HG02884 (cell line): Measurements from ENCODE around the gene CMKLR1.

Source experiments
- ATAC-seq: cut with Tn5 transposase; IDR thresholded peaks from one replicate; pipeline ENCODE4 v1.9.1; 2021; ENCODE audit warnings: mild to moderate bottlenecking, moderate library complexity; ENCODE audit not compliant: unreplicated experiment

CMKLR1 gene, protein sequence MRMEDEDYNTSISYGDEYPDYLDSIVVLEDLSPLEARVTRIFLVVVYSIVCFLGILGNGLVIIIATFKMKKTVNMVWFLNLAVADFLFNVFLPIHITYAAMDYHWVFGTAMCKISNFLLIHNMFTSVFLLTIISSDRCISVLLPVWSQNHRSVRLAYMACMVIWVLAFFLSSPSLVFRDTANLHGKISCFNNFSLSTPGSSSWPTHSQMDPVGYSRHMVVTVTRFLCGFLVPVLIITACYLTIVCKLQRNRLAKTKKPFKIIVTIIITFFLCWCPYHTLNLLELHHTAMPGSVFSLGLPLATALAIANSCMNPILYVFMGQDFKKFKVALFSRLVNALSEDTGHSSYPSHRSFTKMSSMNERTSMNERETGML

DNA sequence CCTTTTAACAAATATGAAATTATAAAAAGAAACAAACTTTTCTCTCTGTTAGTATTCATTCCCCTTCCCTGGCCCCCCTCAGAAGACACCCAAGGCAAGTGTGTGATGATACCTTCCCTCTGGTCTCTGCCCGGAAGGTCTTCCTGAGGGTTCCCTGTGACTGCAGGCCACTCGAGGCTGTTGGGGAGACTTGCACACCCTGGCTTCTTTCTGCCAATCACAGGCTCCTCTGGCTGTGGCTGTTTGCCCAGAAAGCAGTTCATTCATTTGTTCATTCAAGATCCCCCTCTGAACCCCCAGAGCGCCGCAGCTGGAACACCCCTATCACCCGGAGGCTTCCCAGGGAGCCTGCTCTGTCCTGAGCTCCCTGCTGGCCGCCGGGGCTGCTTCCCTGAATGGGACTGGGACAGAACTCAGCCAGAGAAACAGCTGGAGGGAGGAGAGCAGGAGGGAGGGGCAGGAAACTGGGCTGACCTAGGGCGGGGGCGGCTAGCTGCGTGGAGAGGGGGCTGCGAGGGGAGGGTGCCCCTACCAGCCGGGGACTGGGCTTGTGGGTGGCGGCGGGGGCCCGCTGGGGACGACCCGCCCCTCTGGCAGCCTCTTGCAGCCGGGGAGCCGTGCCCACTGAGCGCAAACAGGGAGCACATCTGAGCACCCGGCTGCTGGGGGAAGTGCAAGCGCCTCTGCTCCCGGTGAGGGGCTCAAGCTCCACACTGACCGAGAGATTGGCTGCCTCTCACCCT, at the start of gene CMKLR1:
TSS of gene CMKLR1 (minus strand) at position 397 of the 743 bp plus-strand sequence. CDS start 45,720 bp downstream, outside the sequence.
- ATAC-seq, result no peak

DNA sequence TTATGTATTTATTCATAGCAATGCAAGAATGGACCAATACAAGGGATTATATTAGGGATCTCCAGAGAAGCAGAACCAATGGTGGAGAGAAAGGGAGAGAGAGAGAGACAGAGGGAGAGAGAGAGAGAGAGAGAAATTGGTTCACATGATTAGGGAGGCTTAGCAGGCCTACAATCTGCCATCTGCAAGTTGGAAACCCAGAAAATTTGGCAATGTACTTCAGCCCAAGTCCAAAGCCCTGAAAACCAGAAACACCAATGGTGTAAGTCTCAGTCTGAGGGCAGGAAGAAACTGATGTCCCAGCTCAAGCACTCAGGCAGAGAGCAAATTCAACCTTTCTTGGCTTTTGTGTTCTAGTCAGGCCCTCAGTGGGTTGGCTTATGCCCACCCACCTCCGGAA, 48.7 kb upstream of the CMKLR1 start:
- no peak for ATAC-seq

DNA sequence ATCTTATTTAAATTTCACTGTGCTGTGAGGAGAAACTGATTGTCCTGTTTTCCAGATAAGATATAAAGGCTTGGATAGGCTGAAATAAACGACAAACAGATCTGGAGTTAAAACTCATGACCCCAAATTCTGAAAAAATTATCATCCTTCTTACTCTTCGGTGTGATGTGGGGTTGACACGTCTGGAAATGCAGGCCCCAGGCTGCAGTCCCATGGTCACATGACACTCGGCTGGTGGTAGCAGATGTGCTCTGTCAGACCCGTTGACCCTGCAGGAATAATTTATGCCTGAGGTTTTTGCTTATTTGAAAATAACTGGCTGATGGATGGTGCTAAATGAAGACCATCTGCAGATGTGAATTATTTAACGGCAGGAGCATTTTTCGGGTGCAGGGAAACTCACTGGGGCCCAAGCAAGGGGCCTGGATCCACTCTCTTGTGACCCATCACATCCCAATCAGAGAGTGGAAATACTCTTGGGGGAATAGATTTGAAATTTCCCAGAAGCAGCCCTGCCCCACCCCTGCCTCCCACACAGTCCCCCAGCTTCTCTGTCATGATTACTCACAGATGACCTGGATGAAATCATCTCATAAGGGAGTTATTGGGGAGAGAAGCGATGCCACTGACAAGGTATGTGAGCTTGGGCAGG, 47.7 kb upstream of the CMKLR1 start:
- ATAC-seq, result no peak

DNA sequence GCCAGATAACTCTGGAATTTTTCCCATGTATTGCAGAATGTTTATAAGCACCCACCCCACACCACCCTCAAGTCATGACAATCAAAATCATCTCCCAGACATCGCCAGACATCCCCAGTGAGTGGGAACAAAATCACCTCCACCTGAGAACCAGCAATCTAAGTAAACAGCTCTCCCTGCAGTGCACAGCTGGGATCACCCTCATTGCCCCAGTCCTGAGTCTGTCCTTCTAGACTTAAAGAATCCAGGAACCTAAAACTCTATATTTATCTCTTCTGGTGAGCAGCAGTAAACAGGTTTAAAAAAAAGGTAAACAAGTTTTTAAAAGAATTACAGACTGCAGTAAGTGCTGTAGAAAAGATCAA, 43.3 kb upstream of the CMKLR1 start:
- no peak for ATAC-seq

DNA sequence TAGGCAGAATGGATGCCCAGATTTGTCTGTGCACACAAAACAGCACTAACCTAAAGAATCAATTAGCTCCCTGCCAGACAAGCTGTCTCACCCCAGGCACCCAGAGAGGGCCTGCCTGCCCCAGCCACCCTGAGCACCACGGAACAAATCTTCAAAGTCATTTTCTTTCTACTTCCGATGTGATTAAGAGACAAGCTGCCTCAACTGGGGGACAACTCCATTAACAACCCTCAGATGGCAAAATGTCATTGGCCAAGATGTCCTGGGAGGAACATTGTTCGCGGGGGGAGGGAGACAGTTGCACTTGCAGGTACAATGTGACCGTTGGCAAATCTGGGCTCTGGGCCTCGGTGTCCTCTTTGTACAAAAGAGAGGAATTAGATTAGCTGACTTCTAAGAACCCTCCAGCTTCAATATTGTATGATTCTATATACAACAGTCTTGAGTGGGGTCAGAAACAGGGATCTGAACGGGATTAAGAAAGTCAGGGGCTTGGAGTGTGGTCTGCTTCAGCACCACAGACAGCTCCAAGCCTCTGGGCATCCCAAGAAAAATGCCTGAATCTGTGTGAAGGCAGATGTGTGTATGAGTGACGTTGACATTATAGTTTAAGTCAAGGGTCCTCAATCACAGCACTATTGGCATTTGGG, 42.8 kb upstream of the CMKLR1 start:
- ATAC-seq, result no peak

DNA sequence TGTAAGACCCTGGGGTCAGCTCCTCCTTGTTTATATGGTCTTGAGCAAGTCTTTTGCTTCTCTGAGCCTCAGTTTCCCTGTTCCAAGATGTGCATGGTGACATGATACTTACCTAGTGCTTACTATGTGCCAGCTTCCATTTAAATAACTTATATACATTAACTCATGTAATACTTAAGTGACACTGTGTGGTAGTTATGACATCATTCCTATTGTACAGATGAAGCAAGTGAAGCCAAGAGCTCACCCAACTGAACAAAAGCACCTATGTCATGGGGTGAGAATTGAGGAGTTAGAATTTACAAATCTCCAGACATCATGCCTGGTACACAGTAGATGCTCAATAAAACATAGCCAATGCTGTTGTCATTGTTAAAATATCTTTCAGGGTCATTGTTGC, 41.3 kb upstream of the CMKLR1 start:
- no peak for ATAC-seq

DNA sequence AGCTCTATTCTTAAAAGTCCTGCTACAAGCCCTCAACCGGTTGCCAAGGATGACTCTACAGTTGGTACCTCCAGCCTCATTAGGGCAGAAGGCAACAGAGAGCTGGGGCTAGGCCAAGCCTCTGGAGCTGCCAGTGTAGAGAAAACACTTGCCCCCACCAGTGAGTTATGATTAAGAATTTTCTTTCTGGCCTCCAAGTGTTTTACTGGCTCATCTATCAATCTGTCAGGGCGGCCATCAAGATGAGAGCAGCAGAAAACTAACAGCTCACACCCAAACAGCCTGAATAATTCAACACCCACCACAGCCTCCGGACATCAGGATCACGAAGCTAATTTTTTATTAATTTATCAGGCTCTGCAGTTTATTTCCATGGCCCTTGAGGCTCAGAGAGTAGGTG, 40.7 kb upstream of the CMKLR1 start:
- no peak for ATAC-seq

DNA sequence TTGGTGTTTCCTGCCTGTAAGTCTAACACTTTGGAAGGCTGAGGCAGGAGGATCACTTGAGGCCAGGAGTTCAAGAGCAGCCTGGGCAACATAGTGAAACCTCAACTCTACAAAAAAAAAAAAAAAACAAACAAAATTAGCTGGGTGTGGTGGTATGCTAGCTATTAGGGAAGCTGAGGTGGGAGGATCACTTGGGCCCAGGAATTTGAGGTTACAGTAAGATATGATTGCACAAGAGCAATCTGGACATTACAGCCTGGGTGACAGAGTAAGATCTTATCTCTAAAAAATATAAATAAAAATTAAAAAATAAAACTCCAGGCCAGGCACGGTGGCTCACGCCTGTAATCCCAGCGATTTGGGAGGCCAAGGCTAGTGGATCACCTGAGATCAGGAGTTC, 39.8 kb upstream of the CMKLR1 start:
- no peak for ATAC-seq

DNA sequence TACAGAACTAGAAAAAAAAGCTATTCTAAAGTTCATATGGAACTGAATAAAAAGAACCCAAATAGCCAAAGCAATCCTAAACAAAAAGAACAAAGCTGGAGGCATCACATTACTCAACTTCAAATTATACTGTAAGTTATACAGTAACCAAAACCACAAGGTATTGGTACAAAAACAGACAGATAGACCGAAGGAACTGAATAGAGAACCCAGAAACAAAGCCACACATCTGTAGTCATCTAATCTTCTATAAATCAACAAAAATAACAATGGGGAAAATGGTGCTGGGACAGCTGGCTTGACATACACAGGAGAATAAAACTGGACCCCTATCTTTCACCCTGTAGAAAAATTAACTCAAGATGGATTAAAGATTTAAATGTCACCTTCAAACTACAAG, 38.1 kb upstream of the CMKLR1 start:
- ATAC-seq, result no peak

DNA sequence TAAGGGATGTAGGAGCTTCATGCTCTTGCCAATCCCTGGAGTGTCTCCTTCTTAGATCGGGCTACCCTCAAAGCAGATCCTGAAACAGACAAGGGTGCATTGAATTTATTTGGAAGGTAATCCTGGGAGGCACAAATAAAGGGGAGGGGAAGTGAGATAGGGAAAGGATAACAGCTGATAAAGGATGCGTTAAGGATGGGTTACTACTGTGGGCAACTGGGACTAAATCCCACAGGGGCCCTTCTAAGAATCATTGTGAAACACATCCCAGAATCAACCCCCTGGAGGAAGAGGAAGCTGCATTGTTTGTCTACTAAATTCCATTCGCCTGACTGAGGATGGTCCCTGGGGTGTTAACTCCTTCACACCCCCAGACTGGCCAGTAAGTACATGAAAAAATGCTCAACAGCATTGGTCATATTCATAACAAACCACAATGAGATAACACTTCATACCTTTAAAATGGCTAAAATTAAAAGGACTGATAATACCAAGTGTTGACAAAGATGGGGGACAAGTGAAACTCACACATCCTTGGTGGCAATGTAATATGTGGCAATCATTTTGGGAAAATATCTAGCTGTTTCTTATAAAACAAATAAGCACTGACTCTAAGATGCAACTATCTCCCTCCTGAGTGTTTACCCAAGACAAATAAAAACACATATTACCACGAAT, 37.0 kb upstream of the CMKLR1 start:
- no peak for ATAC-seq

DNA sequence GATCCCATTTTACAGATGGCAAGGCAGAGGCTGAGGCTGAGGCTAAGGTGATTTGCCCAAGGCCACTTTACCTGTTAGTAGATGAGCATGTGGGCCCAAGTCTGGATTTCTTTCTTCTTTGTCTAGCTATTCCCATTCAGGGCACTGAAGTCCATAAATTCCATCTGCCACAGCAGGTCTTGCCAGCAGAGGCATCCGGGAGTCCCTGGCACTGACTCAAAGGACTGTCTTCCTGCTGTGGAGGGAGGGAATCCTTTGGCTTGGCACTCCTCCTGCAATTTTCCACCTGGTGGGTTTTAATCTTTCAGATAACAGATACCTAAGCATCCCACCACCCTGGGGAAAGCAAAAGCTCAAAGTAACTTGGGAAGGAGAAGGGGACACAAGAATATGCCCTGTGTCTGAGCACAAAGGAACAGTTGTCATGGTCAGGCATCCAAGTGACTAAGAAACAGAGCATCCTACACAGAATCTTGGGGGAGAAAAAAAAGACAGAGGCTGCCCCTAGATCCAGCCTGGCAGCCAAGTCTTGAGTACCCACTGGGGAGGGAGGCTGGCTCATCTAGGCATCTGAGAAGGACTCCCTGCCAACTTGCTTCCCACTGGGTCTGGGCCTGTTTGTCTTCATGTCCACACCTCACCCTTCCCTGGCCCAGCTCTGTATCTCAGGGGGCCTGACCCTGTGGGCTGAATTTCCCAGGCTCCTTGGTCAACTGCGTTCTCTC, 35.6 kb upstream of the CMKLR1 start:
- no peak for ATAC-seq

DNA sequence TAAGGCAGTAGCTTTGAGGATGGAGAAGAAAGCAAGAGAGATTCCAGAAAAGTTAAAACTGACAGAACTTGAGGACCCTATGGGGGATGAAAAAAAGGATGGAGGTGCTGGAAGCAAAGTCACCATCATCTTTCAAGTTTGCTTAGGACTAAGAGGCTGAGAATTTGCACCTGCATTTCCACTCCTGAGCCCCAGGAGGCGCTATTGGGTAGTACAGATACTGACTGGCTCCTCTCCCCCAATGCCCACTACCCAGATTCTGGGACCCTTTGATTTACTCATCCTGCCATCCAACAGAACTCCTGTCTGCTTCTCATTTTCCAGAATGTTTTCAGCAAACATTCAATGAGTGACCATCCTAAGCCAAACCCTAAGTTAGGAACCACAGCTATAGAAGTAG, 34.0 kb upstream of the CMKLR1 start:
- ATAC-seq, result no peak

DNA sequence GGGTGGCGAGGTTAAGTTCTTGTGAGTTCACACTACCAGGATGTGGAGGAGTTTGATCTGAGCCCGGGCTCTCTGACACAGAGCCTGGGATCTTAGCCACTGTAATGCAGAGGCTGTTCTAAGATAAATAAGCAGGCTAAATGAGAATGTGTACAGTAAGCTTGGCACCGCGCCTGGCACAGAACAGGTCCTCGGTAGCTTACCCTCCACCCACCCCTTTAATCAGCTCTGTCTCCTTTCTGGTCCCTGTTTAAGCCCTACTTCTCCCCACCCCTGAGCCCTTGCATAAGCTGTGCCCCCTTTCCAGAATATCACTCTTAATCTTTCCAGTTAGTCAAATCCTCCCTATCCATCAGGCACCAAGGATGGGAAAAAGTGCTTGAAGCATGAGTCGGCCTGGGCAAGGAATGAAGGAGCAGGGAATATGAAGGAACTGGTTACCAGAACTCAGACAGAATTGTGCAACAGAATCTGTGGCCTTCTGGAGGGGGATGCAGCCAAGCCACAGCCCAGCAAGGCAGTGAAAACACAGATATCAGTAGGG, 32.8 kb upstream of the CMKLR1 start:
- ATAC-seq, result no peak

DNA sequence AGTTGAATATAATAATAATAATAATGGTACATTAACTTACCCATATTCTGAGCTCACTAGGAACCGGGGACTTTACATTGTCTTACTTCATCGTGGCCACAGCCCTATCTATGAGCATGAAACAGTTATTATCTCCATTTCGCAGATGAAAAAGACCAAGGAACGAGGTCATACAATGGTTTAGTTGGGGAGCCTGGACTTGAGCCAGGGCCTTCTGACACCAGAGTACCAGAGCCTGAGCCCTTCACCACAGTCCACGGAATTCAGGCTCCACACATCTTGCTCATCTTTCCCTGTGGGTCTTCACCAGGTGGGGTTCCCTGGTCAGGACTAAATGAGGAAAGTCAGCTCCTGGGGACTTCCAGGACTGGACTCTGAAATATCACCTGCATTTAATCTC, 31.3 kb upstream of the CMKLR1 start:
- no peak for ATAC-seq

DNA sequence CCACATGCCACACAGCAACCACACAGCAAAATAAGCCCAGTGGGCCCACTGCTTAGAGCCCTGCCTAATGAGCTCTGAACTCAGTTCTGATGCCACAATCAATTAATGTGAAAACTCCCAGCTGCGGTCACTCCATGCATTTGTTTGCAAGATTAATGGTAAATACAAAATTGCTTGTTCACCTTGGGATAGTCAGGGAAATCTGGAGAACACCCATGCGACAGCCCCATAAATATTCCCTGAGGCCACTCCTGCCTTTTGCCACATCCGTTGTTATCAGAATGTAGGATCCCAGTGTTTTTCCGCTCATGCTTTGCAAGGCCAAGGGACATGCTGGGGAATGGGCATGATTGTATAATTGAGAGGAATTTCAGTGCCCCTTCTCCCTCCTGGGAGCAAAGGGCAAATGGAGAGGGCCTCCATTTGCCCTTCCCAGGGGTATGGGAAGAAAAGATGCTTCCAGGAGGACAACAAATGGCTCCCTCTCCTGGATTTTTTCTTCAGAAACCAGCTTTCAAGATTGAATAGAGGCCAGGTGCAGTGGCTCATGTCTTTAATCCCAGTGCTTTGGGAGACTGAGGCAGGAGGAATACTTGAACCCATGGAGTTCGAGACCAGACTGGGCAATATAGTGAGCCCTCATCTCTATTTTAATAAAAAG, 30.8 kb upstream of the CMKLR1 start:
- ATAC-seq, result no peak

DNA sequence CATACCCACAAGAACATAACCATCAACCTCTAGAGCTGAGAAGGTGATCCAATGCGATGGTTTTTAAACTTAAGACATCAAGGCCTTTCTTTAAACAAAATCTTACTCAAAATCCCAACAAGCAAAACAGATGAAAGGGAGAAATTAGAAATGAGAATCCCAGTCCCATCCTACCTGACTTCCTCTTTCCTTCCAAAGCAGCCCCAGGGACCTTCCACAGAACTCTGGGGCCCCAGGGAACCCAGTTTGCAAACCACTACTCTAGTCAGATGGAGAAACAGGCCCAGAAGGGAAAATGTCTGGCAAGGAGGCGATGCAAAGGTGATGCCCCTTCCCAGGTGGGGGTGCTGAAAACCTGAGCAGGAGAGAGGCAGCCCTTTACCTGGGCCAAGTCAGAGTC, 29.0 kb upstream of the CMKLR1 start:
- ATAC-seq, result no peak

DNA sequence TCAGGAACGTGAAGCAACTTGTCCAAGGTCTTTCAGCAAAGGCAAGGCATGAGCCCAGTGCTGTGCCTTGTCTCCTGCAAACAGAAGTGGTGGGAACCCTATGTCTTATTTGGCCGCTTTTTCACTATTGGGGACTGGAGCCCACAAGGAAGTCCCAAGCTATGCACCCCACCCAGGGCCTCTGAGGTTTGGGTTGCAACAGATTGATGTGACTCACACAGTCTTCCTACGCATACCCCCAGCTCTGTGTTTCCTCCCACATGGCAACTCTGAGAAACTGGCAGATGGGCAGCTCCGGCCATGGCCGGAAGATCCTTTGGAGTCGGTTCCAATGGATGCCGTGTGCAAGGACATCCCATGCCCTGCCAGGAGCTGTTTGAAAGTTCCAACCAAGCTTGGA, 28.3 kb upstream of the CMKLR1 start:
- ATAC-seq, result no peak

DNA sequence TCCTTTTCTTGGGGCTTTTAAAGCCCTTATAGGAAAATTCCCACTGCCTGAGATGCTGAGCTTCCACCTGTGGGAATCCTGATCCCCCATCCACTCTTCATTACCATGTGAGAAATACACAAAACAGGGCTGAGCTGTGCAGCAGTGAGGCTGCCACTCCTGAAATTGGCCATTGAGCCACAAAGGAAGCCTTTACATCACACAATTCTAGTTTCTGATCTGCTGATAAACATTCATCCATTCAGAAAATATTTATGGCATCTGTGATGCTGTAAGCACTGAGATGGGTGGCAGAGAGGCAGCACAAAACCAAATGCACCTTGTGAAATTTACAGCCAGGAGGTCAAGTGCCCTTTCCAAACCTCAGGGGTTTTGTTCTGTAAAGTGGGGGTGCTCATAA, 26.2 kb upstream of the CMKLR1 start:
- ATAC-seq, result no peak

DNA sequence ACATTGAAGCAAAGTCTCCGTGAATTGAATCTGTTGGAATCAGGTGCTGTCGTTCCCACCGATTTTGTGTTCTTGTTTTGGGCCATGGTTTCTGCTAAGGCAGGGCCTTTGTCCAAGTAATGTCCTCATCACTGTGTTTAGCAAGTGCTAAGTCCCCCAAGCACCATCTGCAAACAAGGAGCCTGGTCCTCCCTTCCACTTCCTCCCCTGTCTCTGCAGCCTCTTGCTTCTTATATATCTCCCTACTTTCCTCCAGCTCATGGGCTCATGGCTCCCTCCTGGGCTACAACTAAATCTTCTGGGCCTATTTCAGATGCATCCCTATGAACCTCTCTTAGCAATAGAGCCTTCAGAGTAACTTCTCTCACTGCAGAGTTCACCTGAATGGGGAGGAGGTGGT, 25.8 kb upstream of the CMKLR1 start:
- no peak for ATAC-seq

DNA sequence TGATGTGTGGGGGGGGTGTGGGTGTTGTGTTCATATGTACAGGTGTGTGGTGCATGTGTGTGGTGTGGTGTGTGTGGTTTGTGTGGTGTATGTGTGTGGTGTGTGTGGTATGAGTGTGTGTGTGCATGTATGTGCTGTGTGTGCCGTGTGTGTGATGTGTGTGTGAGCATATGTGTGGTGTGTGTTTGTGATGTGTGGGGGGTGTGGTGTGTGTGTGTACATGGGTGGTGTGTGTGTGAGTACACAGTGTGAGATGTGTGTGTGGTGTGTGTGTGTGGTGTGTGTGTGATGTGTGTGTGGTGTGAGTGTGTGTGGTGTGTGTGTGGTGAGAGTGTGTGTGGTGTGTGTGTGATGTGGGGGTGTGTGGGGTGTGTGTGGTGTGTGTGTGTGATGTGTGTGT, 24.5 kb upstream of the CMKLR1 start:
- no peak for ATAC-seq
